Measurements from ENCODE around the gene PTPRC.

- TF ChIP-seq MAX (IDR thresholded peaks at IDR 0.05; ENCODE audit: insufficient read depth, insufficient read length) (no peak), GATA2 (IDR thresholded peaks at IDR 0.05; ENCODE audit: insufficient read depth, insufficient read length, low read depth, low read length) (no peak), CTCF (IDR thresholded peaks at IDR 0.05; ENCODE audit: extremely low read depth in 1 of 2, insufficient read depth in 1 of 2, low read depth in 1 of 2, low read length in 2 of 2) (no peak)
Observed at GRCh38 chr1:198636391-198636790, 2.4 kb upstream of the PTPRC start.
